OCI-LY3 (cell line): Measurements from ENCODE around the gene DCAF4.

ENCODE experiments used
- H2AFZ ChIP-seq: fragments of 200-600, 300-600 bp; shearing (Covaris generic); 2 replicates; pipeline ENCODE4 v1.6.0; 2014; ENCODE audit warnings: antibody characterized with exemption, low read depth, low read length
- H3K27ac ChIP-seq: fragments of 200-600, 300-600 bp; sonication (generic); 2 replicates; pipeline ENCODE4 v1.5.1; 2014; ENCODE audit warnings: mild to moderate bottlenecking, low read length, moderate library complexity, mixed read lengths
- H3K27me3 ChIP-seq: fragments of 200-600, 300-600 bp; sonication (generic); 2 replicates; pipeline ENCODE4 v1.6.1; 2014; ENCODE audit warnings: low read depth, low read length, mixed read lengths
- H3K36me3 ChIP-seq: fragments of 200-600, 300-600 bp; sonication (generic); replicated peaks from 2 replicates; pipeline ENCODE3; 2014; ENCODE audit warnings: low read depth, low read length, mixed read lengths
- H3K4me1 ChIP-seq: fragments of 300-600, 200-600 bp; sonication (generic); 2 replicates; pipeline ENCODE4 v1.6.1; 2014; ENCODE audit warnings: low read length, mixed read lengths
- H3K4me2 ChIP-seq: fragments of 200-600, 300-600 bp; sonication (generic); 2 replicates; pipeline ENCODE4 v1.6.1; 2014; ENCODE audit warnings: low read length, mixed read lengths
- H3K4me3 ChIP-seq: fragments of 300-600, 200-600 bp; sonication (generic); 2 replicates; pipeline ENCODE4 v1.5.1; 2014; ENCODE audit warnings: antibody characterized with exemption, mild to moderate bottlenecking, low read length, moderate library complexity
- H3K79me2 ChIP-seq: fragments of 300-600, 200-600 bp; shearing (Covaris generic); 2 replicates; pipeline ENCODE4 v1.6.1; 2014; ENCODE audit warnings: mild to moderate bottlenecking, low read length, mixed read lengths
- H3K9ac ChIP-seq: fragments of 300-600, 200-600 bp; shearing (Covaris generic); 2 replicates; pipeline ENCODE4 v1.6.0; 2014; ENCODE audit warnings: mild to moderate bottlenecking, low read length, moderate library complexity
- H3K9me3 ChIP-seq: fragments of 200-600, 300-600 bp; shearing (Covaris generic); 2 replicates; pipeline ENCODE4 v1.6.1; 2014; ENCODE audit warnings: low read length, mixed read lengths; ENCODE audit not compliant: insufficient read depth
- H4K20me1 ChIP-seq: fragments of 200-600, 300-600 bp; sonication (generic); 2 replicates; pipeline ENCODE4 v1.6.1; 2016; ENCODE audit warnings: low read length, mixed read lengths; ENCODE audit not compliant: insufficient read depth
- CTCF ChIP-seq: fragments of 200-600, 300-600 bp; sonication (generic); IDR thresholded peaks from 2 replicates; pipeline ENCODE4 v1.5.1; 2014; ENCODE audit warnings: antibody characterized with exemption, low read length, low read depth
- EZH2phosphoT487 ChIP-seq: fragments of 200-600 bp; shearing (Covaris generic); IDR thresholded peaks from 2 replicates; pipeline ENCODE4 v1.6.1; 2018; ENCODE audit warnings: antibody characterized with exemption, mixed run types, low read depth

DCAF4 gene

DNA sequence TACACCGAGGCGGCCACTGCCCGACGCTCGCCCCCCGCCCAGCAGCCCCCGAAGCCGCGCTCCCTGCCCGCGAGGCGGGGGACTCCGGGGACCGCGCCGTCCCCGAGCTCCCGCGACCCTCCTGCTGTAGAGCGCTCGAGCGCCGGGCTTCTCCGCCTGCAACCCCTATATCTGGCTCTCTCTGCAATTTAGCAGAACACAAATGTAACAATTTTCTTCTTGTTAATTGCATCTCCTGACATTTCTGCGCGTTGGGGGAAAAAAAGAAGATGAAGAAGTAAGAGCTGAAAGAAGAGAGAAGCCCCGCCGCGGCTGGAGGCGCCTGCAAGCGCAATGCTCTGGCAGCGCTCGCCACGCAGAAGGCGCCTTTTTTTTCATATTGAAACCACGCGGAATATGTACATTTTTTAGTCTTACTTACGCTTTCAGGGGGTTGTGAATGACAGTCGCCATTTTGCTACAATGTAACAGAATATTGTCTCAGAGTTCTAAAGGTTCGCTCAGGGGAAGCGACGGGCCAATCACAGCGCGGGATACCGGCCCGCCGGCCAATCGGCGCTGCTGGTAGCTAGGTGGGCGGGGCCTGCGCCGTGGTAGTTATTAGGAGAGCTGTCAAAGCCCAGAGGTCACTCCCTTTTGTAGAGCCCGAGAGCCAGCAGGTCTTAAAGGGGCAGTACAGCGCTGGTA, 32.5 kb upstream of the DCAF4 start, which contains the start of gene DPF3:
TSS of gene DPF3 (minus strand) at position 466 of the 687 bp plus-strand sequence. CDS start at position 453, 13 bp downstream.
- Histone ChIP-seq H3K9ac (peak within 1 kb of the TSS; percentile 80), H3K4me3 (peak within 1 kb of the TSS; percentile 91), H3K27ac (peak within 1 kb of the TSS; percentile 73), H3K4me1 (peaks cover 29% of the 10 kb centered on the region), H3K36me3 (no peaks in the 10 kb centered on the region), H2AFZ (peak within 1 kb of the TSS; percentile 85), H3K79me2 (peaks cover 44% of the 10 kb centered on the region), H3K9me3 (no peaks in the 10 kb centered on the region), H3K4me2 (peak within 1 kb of the TSS; percentile 100), H4K20me1 (no peaks in the 10 kb centered on the region), H3K27me3 (no peaks in the 10 kb centered on the region)
- TF ChIP-seq CTCF = no peak

- Histone ChIP-seq H3K9ac (peak overlapping the region; percentile 62), H3K27me3 (no peaks in the 10 kb centered on the region), H4K20me1 (no peaks in the 10 kb centered on the region), H3K27ac (no peak overlapping the region), H3K36me3 (no peaks in the 10 kb centered on the region), H3K79me2 (peaks cover 39% of the 10 kb centered on the region), H2AFZ (peak overlapping the region; percentile 85; the same call in 1 of the 2 replicates), H3K9me3 (no peaks in the 10 kb centered on the region), H3K4me1 (peaks cover 29% of the 10 kb centered on the region), H3K4me3 (peak overlapping the region; percentile 91), H3K4me2 (peak overlapping the region; percentile 100)
- TF ChIP-seq CTCF = no peak
These were observed 32.0 kb upstream of the DCAF4 start for GRCh38 chr14:72894323-72894622.

GRCh38 chr14:72894623-72895378, 31.5 kb upstream of the DCAF4 start:
- TF ChIP-seq EZH2phosphoT487 (no peak), CTCF (no peak)
- no peaks in the 10 kb centered on the region for H3K36me3 ChIP-seq
- H3K9ac ChIP-seq = peak overlapping the region; percentile 62
- H3K79me2 ChIP-seq = peaks cover 33% of the 10 kb centered on the region
- peak overlapping the region; percentile 91 for H3K4me3 ChIP-seq
- no peaks in the 10 kb centered on the region for H4K20me1 ChIP-seq
- no peaks in the 10 kb centered on the region for H3K9me3 ChIP-seq
- H3K27ac ChIP-seq = no peak overlapping the region
- peak overlapping the region; percentile 85 for H2AFZ ChIP-seq
- peaks cover 34% of the 10 kb centered on the region for H3K4me1 ChIP-seq
- no peaks in the 10 kb centered on the region for H3K27me3 ChIP-seq
- peak overlapping the region; percentile 100 for H3K4me2 ChIP-seq

GRCh38 chr14:72898448-72898847, 27.8 kb upstream of the DCAF4 start:
- H3K4me1 ChIP-seq = peaks cover 37% of the 10 kb centered on the region
- no peaks in the 10 kb centered on the region for H3K27me3 ChIP-seq
- H3K9ac ChIP-seq = no peak overlapping the region; the same call in 1 of the 2 replicates
- no peaks in the 10 kb centered on the region; the same call in 1 of the 2 replicates for H3K79me2 ChIP-seq
- H3K27ac ChIP-seq = no peak overlapping the region
- H3K4me3 ChIP-seq = no peak overlapping the region
- no peak for TF ChIP-seq EZH2phosphoT487
- no peak for TF ChIP-seq CTCF
- no peaks in the 10 kb centered on the region for H3K9me3 ChIP-seq
- 0 out of 2 replicates have a peak overlapping the region, but pooled peaks have one; percentile 68 for H3K4me2 ChIP-seq
- H2AFZ ChIP-seq = no peak overlapping the region
- H3K36me3 ChIP-seq = no peaks in the 10 kb centered on the region
- H4K20me1 ChIP-seq = no peaks in the 10 kb centered on the region
